SK-N-SH (cell line): Measurements from ENCODE around the gene GPR107.

ENCODE experiments used
- CTCF ChIP-seq: fragments of 200-600 bp; sonication (generic); IDR thresholded peaks from 2 replicates; pipeline ENCODE4 v1.6.1; 2017; ENCODE audit warnings: antibody characterized with exemption, mild to moderate bottlenecking, moderate library complexity
- EP300 ChIP-seq, 2 experiments: IDR thresholded peaks; 2 replicates each; pipeline versions ENCODE4 v1.4.0 to v1.6.1; 2012; ENCODE audit warnings: borderline replicate concordance in 1 of 2, low read depth in 1 of 2, low read length in 1 of 2
- GATA2 ChIP-seq: sonication (generic); formaldehyde crosslinking; IDR thresholded peaks from 2 replicates; pipeline ENCODE4 v1.5.0; 2020; ENCODE audit warnings: mild to moderate bottlenecking, missing genetic modification reagents
- MAX ChIP-seq: IDR thresholded peaks from 2 replicates; pipeline ENCODE4 v1.4.0; 2012; ENCODE audit warnings: low read depth
- MEF2A ChIP-seq: IDR thresholded peaks from 2 replicates; pipeline ENCODE4 v1.4.0; 2012; ENCODE audit warnings: low read depth, borderline replicate concordance
- POLR2AphosphoS5 ChIP-seq: IDR thresholded peaks from 2 replicates; pipeline ENCODE4 v1.6.1; 2012; ENCODE audit warnings: low read depth, low read length
- RFX5 ChIP-seq: IDR thresholded peaks from 2 replicates; pipeline ENCODE4 v1.6.1; 2012; ENCODE audit warnings: mild to moderate bottlenecking, improper control_type of control experiment, low read length
- SMC3 ChIP-seq: IDR thresholded peaks from 2 replicates; pipeline ENCODE4 v1.6.1; 2012; ENCODE audit warnings: low read depth, low read length, improper control_type of control experiment
- TAF1 ChIP-seq: IDR thresholded peaks from 2 replicates; pipeline ENCODE4 v1.6.1; 2012; ENCODE audit warnings: low read depth, mild to moderate bottlenecking, low read length, moderate library complexity, borderline replicate concordance
- TEAD4 ChIP-seq: IDR thresholded peaks from 2 replicates; pipeline ENCODE4 v1.4.0; 2012; ENCODE audit warnings: mild to moderate bottlenecking, borderline replicate concordance; ENCODE audit not compliant: insufficient read depth
- YY1 ChIP-seq: IDR thresholded peaks from 2 replicates; pipeline ENCODE4 v1.4.0; 2012; ENCODE audit warnings: low read depth, mild to moderate bottlenecking

- no peak for TF ChIP-seq TEAD4
- TF ChIP-seq CTCF = no peak
- TF ChIP-seq RFX5 = no peak
- TF ChIP-seq TAF1 = no peak
- TF ChIP-seq YY1 = no peak
- no peak for TF ChIP-seq GATA2 (CRISPR knock-in tag)
- no peak for TF ChIP-seq POLR2AphosphoS5
- no peak for TF ChIP-seq MAX
- no peak for TF ChIP-seq EP300 (IDR thresholded peaks at IDR 0.05; ENCODE audit: borderline replicate concordance in 1 of 2, low read depth in 1 of 2, low read length in 1 of 2)
- TF ChIP-seq SMC3 = no peak
- no peak for TF ChIP-seq MEF2A
These were observed 101.9 kb downstream of the GPR107 start for GRCh38 chr9:130155647-130156046.
